Effector CD4-positive, alpha-beta T cell (primary cell): ENCODE measurements around the gene ATP2B3.

Experiments used
- DNase-seq: peaks from one replicate; pipeline ENCODE4 v3.0.0-alpha.2; 2020

ATP2B3 gene

DNA sequence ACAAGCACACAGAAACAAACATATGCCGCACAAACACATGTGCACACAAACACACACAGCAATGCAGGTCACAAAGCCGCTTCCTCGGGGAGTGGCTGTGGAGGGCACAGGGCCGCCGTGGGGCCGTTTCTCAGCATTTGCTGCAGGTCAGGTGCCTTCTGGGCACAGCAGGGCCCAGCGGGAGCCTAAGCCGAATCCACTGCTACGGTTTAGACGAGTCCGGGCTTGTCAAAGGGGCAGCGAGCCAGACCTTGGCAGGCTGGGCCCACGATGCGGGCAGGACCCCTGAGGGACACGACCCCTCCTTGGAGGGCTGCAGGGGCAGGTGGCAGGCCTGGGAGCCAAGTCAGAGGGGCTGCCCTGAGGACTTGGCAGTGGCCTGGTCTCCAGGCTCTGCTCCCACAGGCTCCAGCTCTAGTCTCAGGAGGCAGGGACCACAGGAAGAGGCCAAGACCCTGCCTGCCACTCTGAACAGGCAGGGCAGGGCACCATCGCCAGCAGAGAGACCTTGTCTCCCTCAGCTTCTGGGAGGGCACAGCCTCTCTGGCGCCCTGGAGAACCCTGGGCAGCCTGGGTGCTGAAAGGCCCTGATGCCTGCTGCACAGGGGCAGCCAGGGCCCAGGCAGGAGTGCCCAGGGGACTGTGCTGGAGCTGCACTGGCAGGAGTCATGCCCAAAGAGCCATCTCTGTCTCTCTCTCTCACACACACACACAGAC lies 5.5 kb upstream of the ATP2B3 start:
- DNase-seq, result no peak

DNA sequence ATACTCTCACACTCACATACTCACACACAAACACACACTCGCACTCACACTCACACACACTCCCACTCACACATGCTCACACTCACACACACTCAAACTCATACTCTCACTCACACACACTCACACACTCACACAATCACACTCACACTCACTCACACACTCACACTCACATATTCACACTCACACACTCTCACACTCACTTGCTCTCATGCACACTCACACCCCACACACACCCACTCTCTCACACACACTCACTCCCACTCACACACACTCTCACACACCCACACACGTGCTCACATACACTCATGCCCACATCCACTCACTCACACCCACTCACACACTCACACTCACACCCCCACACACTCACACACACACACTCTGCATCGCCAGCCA lies 4.9 kb upstream of the ATP2B3 start:
- DNase-seq, result no peak

DNA sequence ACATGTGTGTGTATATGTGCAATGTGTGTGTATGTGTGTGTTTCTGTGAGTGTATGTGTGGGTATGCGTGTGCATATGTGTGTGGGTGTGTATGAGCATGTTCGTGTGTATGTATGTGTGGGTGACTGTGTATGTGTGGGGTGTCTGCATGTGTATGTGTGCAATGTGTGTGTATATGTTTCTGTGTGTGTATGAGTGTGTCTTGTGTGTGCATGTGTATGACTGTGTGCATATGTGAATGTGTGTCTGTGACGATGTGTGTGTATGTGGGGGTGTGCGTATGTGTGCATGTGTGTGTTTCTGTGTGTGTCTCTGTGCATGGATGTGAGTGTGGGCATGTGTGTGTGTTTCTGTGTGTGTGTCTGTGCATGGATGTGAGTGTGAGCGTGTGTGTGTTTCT lies 4.2 kb upstream of the ATP2B3 start:
- no peak for DNase-seq

DNA sequence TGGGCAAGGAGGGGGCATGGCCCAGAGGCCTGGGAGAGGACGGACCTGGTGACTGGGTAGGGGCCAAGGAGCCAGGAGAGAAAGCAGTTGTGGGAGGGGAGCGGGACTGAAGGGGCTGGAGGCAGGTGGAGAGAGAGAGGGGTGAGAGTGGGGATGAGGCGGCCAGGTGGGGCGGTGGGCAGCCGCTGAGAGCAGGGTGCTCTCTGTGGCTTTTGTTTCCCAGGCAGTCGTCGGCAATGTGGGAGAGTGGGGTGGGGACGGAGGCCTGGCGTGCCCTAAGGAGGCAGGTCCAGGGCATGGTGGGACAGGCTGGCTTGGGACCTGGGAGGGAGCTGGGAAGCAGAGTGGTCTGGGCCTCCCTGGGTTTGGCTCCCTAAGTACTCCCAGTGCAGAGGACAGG lies 3.2 kb upstream of the ATP2B3 start:
- no peak for DNase-seq

DNA sequence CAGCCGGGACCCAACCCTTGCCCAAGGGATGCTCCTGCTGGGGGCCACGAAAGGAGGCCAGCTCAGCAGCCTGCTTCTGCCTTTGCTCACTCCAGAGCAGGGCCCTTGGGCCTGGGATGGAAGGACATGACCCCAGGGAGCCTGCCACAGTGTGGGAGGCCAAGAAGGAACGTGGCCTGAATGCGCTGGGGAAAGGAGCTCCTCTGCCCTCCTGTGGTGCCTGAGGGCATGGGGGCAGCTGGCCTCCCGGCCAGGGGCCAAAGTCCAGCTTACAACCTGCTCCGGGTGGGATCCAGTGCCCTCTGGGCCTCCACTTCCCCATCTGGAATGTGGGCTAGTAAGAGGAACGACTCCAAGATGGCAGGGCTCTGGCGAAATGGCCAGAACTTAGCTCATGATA lies 2.0 kb upstream of the ATP2B3 start:
- no peak for DNase-seq

DNA sequence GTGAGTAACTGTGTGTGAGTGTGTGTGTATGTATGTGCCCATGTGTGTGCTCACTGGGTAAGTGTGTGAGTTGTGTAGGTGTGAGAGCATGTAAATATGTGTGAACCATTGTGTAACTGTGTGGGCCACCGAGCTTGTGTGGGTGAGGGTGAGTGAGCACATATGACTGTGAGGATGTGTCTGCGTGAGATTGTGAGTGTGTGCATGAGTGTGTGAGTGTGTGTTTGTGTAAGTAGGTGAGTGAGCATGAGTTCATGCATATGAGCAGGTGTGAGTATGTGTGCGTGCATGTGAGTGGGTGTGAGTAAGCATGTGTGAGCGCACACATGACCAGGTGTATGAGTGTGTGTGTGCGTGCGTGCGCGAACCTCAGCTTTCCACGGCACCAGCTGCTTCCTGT lies 1.4 kb upstream of the ATP2B3 start:
- DNase-seq, result no peak

DNA sequence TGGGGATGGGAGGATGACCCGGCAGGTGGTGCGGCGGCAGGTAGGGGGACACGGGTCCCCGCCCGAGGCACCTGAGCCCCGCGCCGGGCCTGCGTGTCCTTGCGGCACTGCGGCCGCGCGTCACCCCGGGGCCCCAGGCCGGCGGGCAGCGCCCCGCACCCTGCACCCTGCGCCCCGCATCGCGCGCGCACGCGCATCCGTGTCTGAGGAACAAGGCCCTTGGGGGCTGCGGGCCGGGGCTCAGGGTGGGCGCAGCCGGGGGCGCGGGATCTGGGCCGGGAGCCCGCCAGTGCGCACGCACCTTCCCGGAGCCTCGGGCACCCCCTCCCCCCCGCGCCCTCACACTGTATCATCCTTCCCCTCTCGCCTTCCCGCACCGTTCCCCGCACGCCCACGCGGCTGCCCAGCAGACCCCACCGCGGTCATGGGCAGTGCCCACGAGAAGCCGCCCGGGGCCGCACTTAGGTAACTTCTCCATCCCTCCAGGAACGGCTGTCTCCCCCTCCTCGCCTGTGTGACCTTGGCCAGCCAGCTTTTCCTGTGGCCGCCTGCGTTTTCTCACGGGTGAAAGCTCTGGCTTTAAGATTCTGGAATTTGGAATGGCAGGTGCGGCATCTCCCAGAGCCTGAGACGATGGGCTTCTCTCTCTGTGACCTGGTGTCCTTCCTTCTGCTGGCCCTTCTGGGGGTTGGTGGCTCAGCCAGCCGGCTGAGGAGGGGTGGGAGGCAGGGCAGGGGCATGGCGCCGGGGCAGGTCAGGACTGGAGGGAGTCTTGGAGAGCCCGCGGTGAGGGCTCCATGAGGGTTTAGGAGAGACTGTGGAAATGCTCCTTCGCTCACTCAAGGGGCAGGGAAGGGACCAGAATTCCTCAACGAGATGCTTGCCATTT lies 748 bp downstream of the ATP2B3 start:
- no peak for DNase-seq

DNA sequence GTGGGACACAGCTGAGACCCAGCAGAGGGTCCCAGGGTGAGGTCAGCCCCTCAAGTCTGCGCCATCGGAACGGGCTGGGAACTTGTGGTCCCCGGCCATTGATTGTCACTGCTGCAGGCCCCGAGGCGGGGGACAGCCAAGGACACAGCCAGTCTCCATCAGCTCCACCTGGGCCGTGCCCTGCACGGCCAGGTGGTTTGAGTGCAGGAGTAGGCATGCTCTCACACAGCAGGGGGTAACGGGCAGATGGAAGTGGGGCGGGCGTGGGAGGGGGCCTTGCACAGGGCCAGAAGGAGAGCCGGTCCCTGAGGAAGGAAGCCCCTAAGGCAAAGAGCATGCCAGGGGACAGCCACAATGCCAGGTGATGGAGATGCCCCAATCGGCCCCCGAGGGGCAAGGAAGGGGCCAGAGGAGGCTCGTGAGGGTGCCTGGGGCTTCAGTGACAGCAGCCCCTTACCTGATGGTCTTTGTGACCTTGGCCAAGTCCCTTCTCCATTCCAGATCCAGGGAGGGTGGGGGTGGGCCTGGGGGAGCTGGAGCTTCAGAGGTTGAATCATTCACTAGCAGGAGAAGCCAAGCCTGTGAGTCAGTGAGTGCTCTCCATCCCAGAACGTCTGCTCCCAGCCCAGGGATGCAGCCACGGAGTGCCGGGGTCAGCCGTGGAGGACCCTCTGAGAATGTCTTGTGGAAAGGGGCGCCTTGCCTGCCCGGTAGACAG lies 2.3 kb downstream of the ATP2B3 start:
- no peak for DNase-seq

DNA sequence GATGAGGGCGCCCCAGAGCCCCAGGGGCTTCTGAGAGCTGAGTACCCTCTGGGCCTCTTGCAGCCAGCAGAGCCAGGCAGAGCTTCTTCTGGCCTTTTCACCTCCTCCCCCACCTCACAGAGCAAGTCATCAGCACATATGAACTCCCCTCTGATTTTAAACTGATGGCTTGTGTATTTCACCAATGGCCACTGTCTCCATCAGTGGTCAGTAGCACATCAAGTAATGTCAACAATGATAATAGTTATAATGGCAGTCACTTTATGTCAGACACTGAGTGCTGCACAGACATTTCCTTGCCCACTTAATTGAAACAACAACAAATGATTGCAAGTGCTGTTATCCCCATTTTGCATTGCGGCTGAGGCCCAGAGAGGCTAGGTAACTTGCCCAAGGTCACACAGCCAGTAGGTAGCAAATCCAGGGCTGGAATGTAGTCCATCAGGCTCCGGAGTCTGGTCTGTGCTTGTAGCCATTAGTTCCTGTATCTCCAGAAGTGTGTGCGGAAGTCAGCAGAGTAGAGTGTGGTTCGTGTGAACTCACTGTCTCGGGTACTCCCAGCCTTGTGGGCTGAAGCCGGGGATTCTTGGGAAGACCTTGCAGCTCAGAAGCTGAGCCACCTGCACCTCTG lies 3.0 kb downstream of the ATP2B3 start:
- no peak for DNase-seq

DNA sequence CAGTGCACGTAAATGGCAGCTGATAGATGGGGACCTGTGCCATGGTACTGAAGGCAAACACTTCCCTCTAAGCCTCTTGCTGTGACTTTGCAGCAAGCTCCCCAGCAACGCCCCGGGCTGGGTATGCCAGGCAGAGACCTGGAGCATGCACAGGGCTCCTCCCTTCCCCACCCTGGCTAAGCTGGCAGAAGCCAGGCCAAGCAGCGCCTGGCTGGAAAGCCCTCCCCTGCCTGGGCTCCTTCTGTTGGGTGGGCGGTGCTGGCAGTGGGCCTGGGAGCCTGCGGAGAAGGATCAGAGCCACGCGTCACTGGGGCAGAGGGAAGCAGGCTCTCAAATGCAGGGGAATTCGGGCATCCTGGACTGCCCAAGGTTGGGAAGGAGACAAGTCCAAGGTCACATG lies 3.6 kb downstream of the ATP2B3 start:
- no peak for DNase-seq

DNA sequence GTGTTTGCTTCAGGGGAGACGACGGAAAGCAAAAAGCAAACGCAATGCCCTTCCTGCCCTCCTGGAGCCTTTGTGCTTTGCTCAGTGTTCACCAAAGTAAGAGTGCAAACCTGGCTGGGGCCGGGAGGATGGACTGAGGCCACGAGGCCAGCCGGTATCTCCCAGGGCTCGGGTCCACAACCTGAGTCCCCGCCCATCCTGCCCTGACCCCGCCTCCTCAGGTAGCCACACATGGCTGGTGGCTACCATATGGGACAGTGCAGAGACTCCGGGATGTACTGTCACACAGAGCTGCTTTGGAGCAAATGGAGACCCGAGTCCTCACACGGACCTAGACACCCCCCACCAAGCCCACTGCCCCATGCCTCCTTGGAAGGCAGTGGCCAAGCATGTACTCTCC lies 4.8 kb downstream of the ATP2B3 start:
- DNase-seq, result no peak

DNA sequence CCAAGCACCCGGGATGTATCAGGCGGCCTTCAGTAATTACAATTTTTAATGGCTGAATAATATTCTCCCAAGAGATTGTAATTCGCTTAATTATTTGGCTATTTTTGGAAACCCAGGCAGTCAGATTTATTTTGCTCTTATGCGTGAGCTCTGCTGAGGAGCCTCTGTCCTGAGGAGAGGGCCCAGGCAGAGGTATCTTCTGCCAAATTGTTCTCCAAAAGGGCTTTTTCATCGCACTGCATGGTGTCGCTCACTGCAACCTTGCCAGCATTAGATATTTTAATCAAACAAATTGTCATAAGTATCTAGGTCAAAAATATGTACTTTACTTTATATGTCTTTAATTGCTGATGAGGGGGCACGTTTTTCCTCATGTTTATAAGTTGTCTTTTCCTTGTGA lies 5.8 kb downstream of the ATP2B3 start:
- DNase-seq, result no peak

DNA sequence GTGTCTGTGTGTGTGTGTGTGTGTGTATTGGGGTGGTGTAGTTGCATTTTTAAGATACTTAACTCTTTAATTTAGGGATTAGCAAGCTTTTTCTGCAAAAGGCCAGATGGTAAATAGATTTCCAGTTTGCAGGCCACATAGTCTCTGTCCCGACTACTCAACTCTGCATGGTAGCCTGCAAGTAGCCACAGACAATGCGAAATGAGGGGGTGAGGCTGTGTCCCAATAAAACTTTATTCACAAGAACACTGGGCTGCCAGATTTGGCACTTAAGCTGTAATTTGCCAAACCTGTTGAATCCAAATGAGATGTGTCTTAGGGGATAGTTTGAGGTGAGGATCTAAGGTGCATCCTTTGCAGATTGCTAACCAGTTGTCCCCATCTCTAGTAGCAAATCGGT lies 6.8 kb downstream of the ATP2B3 start:
- no peak for DNase-seq

DNA sequence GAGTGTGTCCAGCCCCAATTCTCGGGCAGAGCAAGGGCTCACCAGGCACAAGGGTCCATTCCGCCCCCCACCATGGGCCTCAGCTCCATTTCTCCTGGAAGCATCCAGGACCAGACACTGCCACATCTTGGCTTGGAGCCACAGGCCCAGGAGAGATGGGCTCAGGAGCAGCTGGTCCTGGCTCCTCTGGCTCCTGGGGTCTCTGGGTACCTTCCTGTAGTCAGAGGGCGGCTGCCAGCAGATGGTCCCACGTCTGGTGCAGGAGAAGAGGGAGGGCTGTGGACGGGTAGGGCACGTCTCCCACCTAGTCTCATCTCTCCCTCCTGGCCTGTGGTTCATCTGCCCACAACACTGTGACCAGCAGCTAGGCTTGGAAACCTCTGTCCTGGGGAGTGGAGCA lies 8.0 kb downstream of the ATP2B3 start:
- DNase-seq, result no peak

DNA sequence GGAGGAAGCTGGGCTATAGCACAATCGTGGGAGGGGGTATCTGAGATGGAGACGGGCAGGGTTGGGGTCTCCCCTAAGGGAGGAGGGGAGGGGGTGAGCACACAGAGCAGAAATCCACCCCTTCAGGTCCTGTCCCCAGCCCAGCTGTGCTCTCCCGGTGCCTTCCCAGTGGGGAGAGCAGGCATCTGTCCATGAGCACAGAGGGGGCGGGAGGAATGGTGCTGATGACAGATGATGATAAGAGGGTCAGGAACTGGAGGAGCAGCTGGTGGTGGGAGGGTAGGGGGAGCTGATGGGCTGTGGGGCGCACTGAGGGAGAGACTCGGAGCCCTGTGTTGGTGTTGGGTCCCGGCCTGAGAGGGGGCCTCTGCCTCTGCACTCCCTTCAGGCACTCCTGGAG lies 8.6 kb downstream of the ATP2B3 start:
- DNase-seq, result no peak

DNA sequence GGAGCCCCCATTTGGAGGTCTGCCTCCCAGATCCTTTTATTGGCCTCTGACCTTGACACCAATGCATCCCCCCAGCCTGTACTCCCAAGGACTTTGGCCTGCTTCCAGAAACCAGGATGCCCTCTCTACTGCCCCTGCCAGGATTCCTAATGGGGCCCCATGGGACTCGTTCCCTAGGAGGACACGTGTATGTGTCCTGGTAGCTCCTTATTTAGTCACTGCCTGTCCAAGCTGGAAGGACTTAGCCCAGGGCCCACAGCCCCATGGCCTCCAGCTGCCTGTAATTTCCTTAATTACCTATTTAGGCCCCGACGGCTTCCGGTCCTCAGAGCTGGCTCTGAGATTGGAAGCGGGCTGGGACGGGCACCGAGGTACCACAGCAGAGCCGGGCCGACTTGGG lies 9.4 kb downstream of the ATP2B3 start:
- no peak for DNase-seq

DNA sequence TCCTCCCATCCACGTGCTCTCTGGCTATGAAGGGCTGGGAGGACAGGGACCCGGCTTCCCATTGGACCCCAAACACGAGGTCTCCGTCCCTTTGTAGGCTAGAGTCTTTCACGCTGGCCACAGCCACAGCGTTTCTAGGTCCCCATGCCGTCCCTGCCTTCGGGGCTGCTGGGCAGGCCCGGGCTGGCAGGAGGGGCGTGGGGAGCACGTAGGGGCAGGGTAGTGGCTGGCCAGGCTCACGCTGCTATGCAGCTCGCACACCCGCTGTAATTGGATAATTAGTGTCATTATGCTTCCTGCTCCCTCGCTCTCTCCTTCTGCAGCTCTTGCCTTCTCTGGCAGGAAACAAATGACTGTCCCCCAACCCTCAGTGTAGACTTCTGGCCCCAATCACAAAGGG lies 9.8 kb downstream of the ATP2B3 start:
- DNase-seq, result no peak

DNA sequence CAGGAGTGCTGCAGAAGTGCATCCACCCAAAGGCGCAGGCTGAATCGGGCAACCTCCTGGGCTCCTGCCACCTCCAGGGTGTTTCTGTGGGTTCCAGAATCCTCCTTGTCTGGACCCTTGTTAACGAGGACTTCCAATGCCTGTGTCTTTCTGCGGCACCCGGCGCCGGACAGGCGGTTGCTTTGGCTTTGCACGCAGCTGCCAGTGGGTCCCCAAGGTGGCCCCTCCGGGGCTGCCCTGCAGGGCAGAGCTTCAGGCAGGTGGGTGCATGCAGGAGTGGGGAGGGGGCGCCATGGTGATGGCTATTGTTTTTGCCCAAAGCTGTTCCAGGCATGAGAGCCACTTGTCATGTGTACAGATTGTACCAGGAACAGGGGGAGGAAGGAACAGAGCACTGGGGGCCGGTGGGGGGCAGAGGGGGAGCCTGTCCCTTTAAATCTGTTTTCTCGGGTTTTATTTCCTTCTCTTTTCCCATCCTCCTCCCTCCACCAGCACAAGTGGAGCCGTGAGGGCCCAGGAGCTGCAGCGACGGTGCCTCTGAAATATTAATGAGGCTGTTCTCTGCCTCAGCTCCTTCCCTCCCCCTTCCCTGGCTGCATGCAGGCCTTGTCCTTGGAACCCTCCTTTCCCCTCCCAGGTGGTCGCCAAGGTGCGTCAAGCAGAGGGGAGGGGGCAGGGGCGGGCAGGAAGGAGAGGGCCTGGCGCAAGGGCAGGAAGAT lies 13.1 kb downstream of the ATP2B3 start:
- DNase-seq, result no peak

DNA sequence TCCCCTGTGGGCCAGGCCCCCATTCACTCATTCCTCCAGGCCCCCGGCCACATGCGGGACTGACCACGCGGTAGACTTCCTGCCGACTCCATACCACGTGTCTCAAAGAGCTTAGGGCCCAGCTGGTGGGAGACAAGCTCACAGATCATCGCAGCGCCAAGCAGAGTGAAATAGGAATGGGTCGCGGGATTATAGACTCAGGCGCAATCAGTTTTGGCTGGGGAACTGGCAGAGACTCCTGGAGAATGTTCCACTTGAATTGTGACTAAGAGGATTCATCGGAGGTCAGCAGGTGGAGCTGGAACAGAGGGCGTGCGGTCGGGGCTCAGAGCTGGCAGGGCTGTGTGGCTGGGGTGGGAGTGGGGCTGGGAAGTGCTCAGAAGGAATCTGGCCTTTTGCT lies 15.6 kb downstream of the ATP2B3 start:
- DNase-seq, result no peak

DNA sequence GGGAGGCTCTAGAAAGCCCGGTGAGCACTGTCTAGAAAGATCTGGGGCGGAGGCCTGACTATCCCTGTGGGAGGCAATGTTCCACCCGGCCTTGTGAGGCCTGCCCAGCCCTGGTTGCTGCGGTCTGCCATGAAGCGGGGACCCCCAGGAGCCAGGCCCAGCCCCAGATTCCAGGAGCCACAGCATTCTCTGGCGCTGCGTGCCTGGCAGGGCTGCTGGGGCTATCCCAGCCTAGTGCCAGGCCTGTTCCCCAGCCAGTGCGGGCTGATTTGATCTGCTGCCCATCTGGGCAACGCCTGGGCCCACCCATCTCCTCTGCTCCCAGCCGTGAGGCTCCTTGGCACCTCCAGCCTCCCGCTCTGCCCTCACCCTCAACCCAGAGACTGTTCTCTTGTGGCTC lies 19.6 kb downstream of the ATP2B3 start:
- DNase-seq, result no peak

DNA sequence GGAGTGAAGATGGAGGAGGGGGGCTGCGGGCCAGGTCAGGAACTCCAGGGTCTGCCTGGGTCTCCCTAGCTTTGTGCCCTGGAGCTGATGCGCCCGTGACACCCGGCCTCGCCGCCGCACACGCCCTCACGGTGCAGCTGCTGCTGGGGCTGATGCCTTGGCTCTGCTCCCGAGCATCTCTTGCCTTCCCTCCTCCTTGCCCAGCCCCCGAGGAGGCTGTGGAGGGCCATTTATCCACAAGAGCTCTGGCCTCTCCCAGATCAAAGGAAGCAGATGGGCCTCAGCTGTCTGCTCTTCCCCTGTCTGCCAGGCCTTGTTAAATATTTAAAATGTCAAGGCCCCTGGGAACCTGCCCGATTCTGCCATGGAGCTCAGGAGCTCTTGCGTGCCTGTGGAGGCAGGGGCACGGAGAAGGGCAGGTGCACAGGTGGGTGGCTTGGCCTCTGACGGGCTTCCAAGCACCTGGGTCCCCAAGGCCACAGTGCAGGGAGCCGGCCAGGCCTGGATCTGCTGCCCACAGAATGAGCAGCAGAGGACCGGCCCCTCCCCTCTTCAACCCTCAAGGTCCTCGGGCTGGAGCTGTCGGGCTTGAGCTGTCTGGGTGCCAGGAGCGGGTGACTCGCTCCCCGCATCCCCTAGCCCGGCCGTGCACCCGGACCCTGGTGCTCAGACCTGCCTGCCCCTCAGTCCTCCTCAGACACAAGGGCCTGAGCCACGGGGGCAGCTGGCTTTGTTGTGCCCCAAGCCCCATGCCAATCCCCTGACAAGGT lies 20.3 kb downstream of the ATP2B3 start:
- DNase-seq, result no peak

DNA sequence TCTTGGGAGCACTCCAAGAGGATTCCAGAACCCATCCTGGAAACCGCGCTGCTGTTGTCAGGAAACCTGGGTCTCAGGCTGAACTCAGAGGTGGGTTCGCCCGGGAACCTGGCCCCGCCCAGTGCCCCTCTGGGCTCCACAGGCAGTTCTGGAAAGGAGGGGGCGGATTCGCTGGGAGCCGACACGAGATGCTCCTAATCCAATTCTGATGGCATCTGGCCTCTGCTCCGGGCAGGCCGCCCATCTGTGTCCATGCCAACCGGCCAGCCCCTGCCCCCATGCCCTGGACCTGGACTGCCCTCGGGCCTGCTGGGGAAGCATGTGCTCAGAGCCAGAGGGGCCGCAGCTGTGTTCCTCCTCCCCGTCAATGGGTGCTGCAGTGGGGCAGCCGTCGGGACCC lies 21.0 kb downstream of the ATP2B3 start:
- no peak for DNase-seq
